ENCODE measurements around the gene GLDC.
"Not testable (repeated sequence)": the region's sequence is repeated elsewhere in the genome, so short reads cannot be mapped to it uniquely, and the experiment has no call there.

GLDC gene

GRCh38 chr9:6562871-6563430 lies 82.6 kb downstream of the GLDC start:
- no peak for DNase-seq

DNA sequence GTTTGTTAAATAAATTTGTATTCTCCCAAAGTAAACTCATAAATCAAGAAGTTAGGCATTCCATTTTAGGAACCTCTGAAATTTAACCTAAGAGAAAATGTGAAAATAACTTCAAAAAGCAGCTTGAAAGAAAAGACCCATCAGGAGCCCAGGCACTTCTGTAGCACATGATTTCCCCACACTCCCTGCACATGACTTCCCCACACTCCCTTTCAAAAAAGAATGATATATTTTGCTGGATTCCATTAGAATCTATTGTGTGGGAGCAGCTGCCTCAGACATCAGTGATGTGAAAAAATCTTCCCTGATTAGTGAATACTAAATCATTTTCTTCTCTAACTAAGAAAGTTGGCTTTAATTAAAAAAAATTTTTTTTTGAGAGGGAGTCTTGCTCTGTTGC lies 83.3 kb downstream of the GLDC start:
- no peak for DNase-seq

DNA sequence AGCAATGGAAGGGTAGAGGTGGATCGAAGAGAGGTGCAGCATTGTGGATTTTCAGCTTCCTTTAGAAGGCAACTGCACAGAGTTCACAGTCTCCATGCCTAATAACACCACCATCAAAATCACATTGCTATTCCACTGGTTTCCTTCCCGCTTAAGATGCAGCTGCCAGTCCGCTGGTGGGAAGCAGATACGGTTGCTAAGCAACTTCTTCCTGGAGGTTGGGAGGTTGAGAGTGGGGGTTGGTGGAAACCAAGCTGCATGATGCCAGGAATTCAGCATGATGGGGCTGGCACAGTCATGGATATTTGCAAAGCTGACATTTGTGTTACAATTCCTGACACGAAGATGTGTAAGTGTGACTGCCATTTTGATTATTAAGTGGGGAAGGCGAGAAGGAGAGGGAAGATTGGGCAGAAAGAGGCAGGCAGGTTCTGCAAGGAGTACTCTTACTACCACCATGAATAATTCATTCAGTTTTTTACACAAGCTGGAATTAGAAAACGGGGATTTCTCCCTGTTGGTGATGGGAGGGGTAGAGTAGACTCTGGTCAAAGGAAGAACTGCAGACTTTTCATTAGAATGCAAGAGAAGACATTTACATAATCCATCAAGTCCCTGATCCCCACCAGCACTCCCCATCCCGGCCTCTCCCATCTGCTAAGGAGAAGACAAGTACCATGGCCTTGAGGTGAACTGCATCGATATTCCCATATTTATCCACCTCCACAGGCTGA lies 87.5 kb downstream of the GLDC start:
- no peak for DNase-seq

DNA sequence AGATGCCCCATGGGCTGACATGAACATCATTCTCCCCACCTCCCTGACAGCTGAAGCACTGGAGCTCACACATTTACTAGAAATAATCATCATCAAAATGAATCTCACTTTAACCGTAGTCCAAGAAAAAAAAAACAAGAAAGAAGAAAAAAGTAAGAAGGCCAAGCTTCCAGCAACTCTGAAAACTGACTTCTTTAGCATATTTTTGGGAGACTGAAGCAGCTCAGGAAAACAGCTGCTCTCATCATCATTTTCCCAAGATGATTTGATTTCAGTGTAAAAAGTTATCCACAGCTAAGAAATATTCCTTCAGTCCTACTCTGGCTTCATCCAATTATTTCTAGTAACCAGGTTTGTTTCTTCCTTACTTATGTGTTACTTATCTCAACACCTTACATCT lies 91.7 kb downstream of the GLDC start:
- no peak for DNase-seq

GRCh38 chr9:6552498-6553121 lies 92.9 kb downstream of the GLDC start:
- no peak for DNase-seq

- DNase-seq, result no peak
These were observed 93.5 kb downstream of the GLDC start for GRCh38 chr9:6552033-6552432.

GRCh38 chr9:6551136-6551535 lies 94.4 kb downstream of the GLDC start:
- DNase-seq, result no peak

- DNase-seq, result no peak
These were observed 96.3 kb downstream of the GLDC start for GRCh38 chr9:6549106-6549800.

DNA sequence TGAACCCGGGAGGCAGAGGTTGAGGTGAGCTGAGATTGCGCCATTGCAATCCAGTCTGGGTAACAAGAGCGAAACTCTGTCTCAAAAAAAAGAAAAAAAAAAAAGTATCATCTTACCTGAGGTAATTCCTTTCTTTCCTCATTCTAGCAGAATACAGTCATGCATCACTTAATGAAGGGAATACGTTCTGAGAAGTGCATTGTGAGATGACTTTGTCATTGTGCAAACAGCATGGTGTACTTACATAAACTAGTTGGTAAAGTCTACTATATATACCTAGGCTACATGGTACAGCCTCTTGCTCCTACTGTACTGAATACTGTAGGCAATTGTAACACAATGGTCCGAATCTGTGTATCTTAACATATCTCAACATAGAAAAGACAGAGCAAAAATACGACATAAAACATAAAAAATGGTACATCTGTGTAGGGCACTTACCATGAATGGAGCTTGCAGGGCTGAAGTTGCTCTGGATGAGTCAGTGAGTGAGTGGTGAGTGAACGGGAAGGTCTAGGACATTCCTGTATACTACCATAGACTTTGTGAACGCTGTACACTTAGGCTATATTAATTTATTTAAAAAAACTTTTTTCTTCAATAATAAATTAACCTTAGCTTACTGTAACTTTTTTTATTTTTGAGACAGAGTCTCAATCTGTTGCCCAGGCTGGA lies 100.4 kb downstream of the GLDC start:
- no peak for DNase-seq

- DNase-seq, result no peak
These were observed 102.3 kb downstream of the GLDC start for GRCh38 chr9:6543204-6543603.

- DNase-seq, result not testable (repeated sequence)
These were observed 102.9 kb downstream of the GLDC start for GRCh38 chr9:6542617-6543016.

GRCh38 chr9:6538666-6539071 lies 106.9 kb downstream of the GLDC start:
- no peak for DNase-seq

DNA sequence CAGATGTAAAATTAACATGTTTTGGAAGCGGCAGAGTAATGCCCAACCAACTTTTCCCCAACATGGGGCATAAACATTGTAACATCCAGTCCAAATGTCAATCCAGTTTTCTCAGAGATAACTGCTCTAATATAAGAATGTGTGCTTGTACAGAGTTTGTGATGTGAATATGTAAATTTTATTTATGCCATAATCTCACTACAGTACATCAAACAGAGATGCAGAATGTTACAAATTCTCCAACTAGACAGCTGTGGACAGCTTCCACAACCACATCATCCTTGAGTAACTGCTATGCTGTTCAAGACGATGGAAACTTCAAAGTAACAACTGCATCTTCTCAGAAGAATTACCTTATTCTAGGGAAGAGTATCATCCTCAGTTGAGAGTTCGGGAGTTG lies 109.9 kb downstream of the GLDC start:
- DNase-seq, result no peak

DNA sequence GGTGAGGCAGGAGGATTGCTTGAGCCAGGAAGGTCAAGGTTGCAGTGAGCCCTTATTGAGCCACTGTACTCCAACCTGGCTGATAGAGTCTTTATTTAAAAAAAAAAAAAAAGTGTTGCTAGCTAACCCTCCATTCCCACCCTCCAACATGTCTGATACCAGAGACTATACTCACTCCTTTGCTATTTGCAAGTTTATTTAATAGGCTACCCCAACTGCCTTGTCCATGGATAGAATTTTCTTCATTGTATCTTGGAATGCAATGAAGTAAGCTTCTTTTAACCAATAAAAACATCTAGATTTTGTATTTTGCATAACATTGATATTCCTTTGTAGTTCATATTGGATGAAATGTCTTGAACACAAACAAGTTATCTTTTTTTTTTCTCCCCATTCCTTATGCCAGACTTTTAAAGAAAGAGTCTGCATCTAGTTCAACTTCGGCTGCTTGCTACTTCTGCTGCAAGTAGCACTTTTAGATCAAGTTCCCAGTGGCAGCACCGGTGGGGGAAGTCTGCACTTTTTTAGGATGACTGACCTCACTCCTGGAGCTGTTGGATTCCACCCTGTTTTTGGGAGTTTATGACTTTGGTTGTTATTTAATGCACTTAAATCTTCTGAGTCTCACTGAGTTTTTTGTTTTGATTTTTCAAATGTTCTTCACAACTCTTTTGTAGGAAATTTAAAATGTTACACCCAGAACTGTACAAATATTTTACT lies 120.0 kb downstream of the GLDC start:
- DNase-seq, result no peak

DNA sequence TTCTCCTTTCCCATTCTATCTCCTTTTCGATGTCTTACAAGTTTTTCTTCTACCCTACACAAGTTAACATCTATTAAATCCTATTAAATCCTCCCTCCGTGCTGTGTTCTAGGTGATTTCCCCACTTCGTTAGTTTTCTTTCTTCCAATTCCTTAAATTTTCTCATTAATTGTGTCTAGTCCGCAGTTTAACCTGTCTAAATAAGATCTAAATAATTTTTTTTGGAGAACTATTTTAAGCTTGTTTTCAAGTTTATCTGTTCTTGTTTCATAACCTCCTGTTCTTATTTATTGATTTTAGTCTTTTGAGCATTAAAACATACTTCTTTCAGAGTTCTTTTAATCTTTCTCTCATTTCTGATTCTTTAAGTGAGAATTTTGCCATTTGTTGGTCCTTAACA lies 123.3 kb downstream of the GLDC start:
- no peak for DNase-seq

DNA sequence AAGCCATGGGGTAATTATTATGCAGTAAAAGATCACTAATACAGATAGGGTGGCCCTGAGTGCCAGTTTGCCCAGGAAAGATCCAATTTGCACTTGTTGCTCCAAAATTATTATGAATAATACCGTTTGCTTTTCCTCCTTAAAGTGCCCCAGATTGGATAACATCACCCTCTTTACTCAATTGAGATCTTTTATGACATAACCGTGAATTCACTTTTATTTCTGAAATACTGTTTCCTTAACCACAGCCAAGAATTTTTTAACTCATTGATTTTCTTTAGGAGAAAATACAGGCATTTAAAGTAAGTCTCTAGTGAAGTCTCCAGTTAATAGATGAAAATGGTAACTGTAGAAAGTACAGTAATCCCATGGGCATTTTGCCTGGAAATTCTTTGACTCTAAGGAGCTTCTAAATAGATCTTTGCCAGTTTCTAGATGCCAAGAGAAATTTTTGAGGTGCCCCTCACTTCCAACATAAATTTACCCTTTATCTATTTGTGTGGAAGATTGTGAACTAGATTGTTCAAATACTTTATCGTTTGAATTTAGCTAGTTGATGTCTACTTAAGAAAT lies 133.4 kb downstream of the GLDC start:
- no peak for DNase-seq

GRCh38 chr9:6506571-6506970 lies 139.0 kb downstream of the GLDC start:
- no peak for DNase-seq

GRCh38 chr9:6502399-6502798 lies 143.1 kb downstream of the GLDC start:
- no peak for DNase-seq

DNA sequence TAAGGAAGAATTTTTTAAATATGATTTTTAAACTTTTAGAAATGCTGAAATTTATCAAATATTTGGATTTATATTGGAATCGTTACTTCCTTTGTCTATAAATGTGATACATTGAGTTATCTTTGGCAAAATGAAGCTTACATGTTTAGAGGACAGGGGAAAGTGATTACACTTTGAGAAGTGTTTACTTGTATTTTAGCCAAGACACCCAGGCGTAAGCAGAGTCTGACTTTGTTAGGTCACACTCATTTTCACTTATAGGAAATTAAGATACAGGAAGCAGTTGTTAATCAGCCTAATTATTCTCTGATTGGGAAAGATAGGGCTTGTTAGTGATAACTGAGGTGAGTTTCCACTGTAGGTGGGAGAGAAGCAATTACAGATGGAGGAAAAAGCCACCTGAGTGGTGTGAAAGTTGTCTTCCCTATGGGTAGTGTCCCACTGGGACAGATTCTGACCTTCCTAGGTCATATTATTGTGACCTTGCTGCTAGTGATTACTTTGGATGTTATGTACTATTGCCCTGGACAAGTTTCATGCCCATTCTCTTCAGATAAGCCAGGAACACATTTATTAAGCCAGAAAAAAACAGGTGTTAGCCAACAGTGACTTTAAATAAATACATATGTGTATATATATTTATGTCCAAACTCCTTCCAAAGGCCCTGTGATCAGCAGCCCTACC lies 143.9 kb downstream of the GLDC start:
- no peak for DNase-seq

DNA sequence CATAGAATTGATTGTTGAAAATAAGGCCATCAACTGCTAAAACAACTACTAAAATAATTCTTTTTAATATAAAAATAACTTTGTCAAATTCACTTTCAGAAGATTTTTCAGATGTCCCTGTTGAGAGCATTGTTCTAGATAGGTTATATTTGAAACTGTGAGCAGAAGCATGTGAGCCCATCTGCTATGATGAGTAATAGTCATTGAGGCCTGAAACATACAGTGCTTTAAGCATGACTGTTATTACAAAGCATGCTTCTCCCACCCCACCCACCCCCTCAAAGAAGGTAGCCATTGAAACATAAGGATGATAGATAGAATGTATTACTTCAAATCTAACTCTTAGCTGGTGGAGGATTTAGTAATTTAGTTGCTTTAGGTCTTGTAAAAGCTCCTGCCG lies 146.5 kb downstream of the GLDC start:
- DNase-seq, result no peak

DNA sequence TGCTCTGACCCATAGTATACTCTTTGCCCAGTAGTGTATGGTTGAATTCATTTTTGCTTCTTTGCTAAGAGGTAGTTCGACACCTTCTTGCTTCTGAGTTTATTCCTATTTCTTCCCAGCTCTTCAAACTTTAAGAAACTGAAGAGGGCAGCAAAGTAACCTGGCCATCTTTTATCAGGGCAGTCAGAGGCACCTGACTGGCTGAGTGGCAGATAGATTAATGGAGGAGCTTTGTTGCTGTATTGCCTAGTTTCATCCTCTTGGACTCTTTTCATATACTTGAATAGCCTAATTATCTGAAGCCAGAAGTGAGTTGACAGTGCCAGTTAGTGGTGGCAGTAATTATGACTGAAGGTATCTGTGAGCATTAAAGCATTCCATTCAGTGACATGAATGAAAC lies 150.1 kb downstream of the GLDC start:
- no peak for DNase-seq

DNA sequence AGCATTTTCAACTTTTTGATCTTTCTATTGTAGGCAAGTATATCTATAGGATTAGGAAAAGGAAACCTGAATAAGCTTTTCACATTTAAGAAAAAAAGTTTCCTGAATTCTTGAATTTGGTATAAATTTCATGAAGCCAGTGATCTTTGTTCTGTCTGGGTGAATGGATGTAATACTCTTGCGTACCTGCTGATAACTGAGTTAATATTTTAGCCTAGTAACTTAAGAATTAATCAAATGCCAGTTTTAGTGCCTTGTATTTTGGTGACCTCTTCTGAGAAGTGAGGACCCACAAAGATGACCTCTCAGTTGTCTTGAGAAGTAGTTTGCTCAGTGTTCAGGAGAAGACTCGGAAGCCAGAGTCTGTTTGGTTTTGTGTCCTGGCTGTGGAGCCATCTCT lies 154.7 kb downstream of the GLDC start:
- no peak for DNase-seq

Data from islet precursor cell (in vitro differentiated cells).